ENCODE measurements around the gene COTL1. TPM values are rescaled to one million over a fixed set of nuclear protein-coding genes. Genes with fewer than 3 reads are reported as not detected.
"Not testable (repeated sequence)": the region's sequence is repeated elsewhere in the genome, so short reads cannot be mapped to it uniquely, and the experiment has no call there.

COTL1 gene
- polyA plus RNA-seq, 1 of the 3 experiments (the other 2 are of a cell fraction), result 91.6 TPM

- TF ChIP-seq REST (IDR thresholded peaks at IDR 0.05; ENCODE audit: low read depth, low read length), result no peak
Measured at GRCh38 chr16:84527532-84528269, 90.2 kb downstream of the COTL1 start (continued).

GRCh38 chr16:84526794-84527531, 90.9 kb downstream of the COTL1 start:
- no peaks in the 10 kb centered on the region for H4K20me1 ChIP-seq (ENCODE audit: insufficient read depth)
- H3K9me2 ChIP-seq, result no peaks in the 10 kb centered on the region
- TF ChIP-seq CTCF (IDR thresholded peaks at IDR 0.05) (no peak), EP300 (IDR thresholded peaks at IDR 0.05; ENCODE audit: borderline replicate concordance in 1 of 2, low read depth in 1 of 2, low read length in 1 of 2) (no peak), FOSL2 (IDR thresholded peaks at IDR 0.05; ENCODE audit: borderline replicate concordance, low read depth) (no peak), USF1 (IDR thresholded peaks at IDR 0.05; ENCODE audit: borderline replicate concordance, low read depth) (no peak), POLR2AphosphoS5 (IDR thresholded peaks at IDR 0.05; ENCODE audit: low read depth, low read length) (no peak), RCOR1 (IDR thresholded peaks at IDR 0.05; ENCODE audit: low read length) (no peak), PBX3 (IDR thresholded peaks at IDR 0.05) (no peak)
- ChIA-PET POLR2A (no interaction called here), CTCF (interaction anchor here (0.8 to 5.2 kb wide), 4 partner anchors 15 to 211 kb away, joined by 3 to 27 read pairs (median 5); no protein-coding TSS in a partner anchor)
- H3K27me3 ChIP-seq (ENCODE audit: insufficient read depth), result no peaks in the 10 kb centered on the region
- H3K79me2 ChIP-seq (ENCODE audit: insufficient read depth), result no peaks in the 10 kb centered on the region
- peaks cover 3 to 7% of the 10 kb centered on the region in 2 experiments; a peak in 2 of 4 replicates for H3K4me1 ChIP-seq (ENCODE audit: control insufficient read depth in 1 of 2, insufficient read depth in 2 of 2, low read depth in 1 of 2, low read length in 1 of 2)
- DNase-seq, result no peak
- H3K27ac ChIP-seq (ENCODE audit: low read depth in 2 of 2, low read length in 1 of 2), result no peak overlapping the region
- H3K9ac ChIP-seq, result no peak overlapping the region
- H3K4me3 ChIP-seq (ENCODE audit: low read depth in 2 of 2, low read length in 1 of 2), result no peak overlapping the region
- H3F3A ChIP-seq (replicated peaks; ENCODE audit: insufficient read depth), result peaks cover 7% of the 10 kb centered on the region
- H3K36me3 ChIP-seq (replicated peaks in 1 of 2; ENCODE audit: control insufficient read depth in 1 of 2, insufficient read depth in 2 of 2, low read length in 1 of 2), result no peaks in the 10 kb centered on the region
- WGBS (ENCODE audit: low lambda C conversion rate), result 79% methylated on average over 23 of the region's 29 CpGs
- no peaks in the 10 kb centered on the region for H3K9me3 ChIP-seq
- no peak overlapping the region for H3K4me2 ChIP-seq
- H2AFZ ChIP-seq (ENCODE audit: low read depth), result no peak overlapping the region

GRCh38 chr16:84524941-84525581, 92.8 kb downstream of the COTL1 start:
- not testable (repeated sequence) for H3K9me2 ChIP-seq; H3K27me3 ChIP-seq (ENCODE audit: insufficient read depth); H3K4me3 ChIP-seq (ENCODE audit: low read depth in 2 of 2, low read length in 1 of 2); H2AFZ ChIP-seq (ENCODE audit: low read depth); H3K36me3 ChIP-seq (replicated peaks in 1 of 2; ENCODE audit: control insufficient read depth in 1 of 2, insufficient read depth in 2 of 2, low read length in 1 of 2); DNase-seq; H4K20me1 ChIP-seq (ENCODE audit: insufficient read depth); H3K4me1 ChIP-seq (ENCODE audit: control insufficient read depth in 1 of 2, insufficient read depth in 2 of 2, low read depth in 1 of 2, low read length in 1 of 2); H3K27ac ChIP-seq (ENCODE audit: low read depth in 2 of 2, low read length in 1 of 2); H3K9ac ChIP-seq; H3K9me3 ChIP-seq; H3K4me2 ChIP-seq; H3K79me2 ChIP-seq (ENCODE audit: insufficient read depth); H3F3A ChIP-seq (replicated peaks; ENCODE audit: insufficient read depth)
- 92% methylated on average over 16 of the region's 21 CpGs for WGBS (ENCODE audit: low lambda C conversion rate)
- ChIA-PET POLR2A (interaction anchor here (1.1 kb wide), 1 partner anchor 9 kb away, joined by 4 read pairs; no protein-coding TSS in a partner anchor), CTCF (interaction anchor here (1.3 to 5.2 kb wide), 2 partner anchors 13 to 201 kb away, joined by 4 to 27 read pairs; no protein-coding TSS in a partner anchor)

All from SK-N-SH (cell line).